HepG2 (cell line): ENCODE measurements around the gene UTP25. TPM values are rescaled to one million over a fixed set of nuclear protein-coding genes. Genes with fewer than 3 reads are reported as not detected.

Experiments used
- AGO1 ChIP-seq: fragments of 200-400 bp; formaldehyde crosslinking; IDR thresholded peaks from 2 replicates; pipeline ENCODE4 v1.6.1; 2017; ENCODE audit warnings: mild to moderate bottlenecking, low read depth, low read length, moderate library complexity; ENCODE audit not compliant: poor library complexity, severe bottlenecking
- BRD4 ChIP-seq: sonication (generic); formaldehyde crosslinking; IDR thresholded peaks from 2 replicates; pipeline ENCODE4 v1.4.0; 2020; ENCODE audit warnings: missing genetic modification reagents
- CAMTA2 ChIP-seq: sonication (generic); formaldehyde crosslinking; IDR thresholded peaks from 2 replicates; pipeline ENCODE4 v1.4.0; 2020; ENCODE audit warnings: mild to moderate bottlenecking, missing genetic modification reagents, borderline replicate concordance
- KDM5B ChIP-seq: sonication (generic); formaldehyde crosslinking; IDR thresholded peaks from 2 replicates; pipeline ENCODE4 v1.4.0; 2020; ENCODE audit warnings: missing genetic modification reagents, mild to moderate bottlenecking, borderline replicate concordance
- NCOR1 ChIP-seq: fragments of 200-600 bp; sonication (generic); IDR thresholded peaks from 2 replicates; pipeline ENCODE4 v1.7.0; 2017; ENCODE audit warnings: antibody characterized with exemption, low read length, borderline replicate concordance
- REL ChIP-seq: sonication (generic); formaldehyde crosslinking; conservative IDR thresholded peaks from 2 replicates; pipeline ENCODE4 v1.8.0; 2022; ENCODE audit warnings: mild to moderate bottlenecking, missing genetic modification reagents, moderate library complexity
- ZNF382 ChIP-seq: sonication (generic); formaldehyde crosslinking; IDR thresholded peaks from 2 replicates; pipeline ENCODE4 v1.5.0; 2020; ENCODE audit warnings: missing genetic modification reagents, mild to moderate bottlenecking, borderline replicate concordance
- ZNF446 ChIP-seq: sonication (generic); formaldehyde crosslinking; IDR thresholded peaks from 2 replicates; pipeline ENCODE4 v1.5.0; 2020; ENCODE audit warnings: mild to moderate bottlenecking, missing genetic modification reagents
- ZNF672 ChIP-seq: sonication (generic); formaldehyde crosslinking; IDR thresholded peaks from 2 replicates; pipeline ENCODE4 v1.8.1; 2022; ENCODE audit warnings: missing genetic modification reagents
- ZNF761 ChIP-seq: sonication (generic); formaldehyde crosslinking; conservative IDR thresholded peaks from 2 replicates; pipeline ENCODE4 v1.4.0; 2020; ENCODE audit warnings: mild to moderate bottlenecking, missing genetic modification reagents
- ZNF768 ChIP-seq: sonication (generic); formaldehyde crosslinking; IDR thresholded peaks from 2 replicates; pipeline ENCODE4 v1.4.0; 2020; ENCODE audit warnings: missing genetic modification reagents
- ZSCAN31 ChIP-seq: sonication (generic); formaldehyde crosslinking; IDR thresholded peaks from 2 replicates; pipeline ENCODE4 v1.5.0; 2020; ENCODE audit warnings: low read depth, mild to moderate bottlenecking, missing genetic modification reagents
- polyA plus RNA-seq, 8 experiments: library from polyadenylated mRNA; depleted of rRNA in 3 of 8; stranded (reverse) in 7 of 8; unstranded in 1 of 8; fragments of >200 nt; fragmentation: Illumina TruSeq in 4 of 8; extraction: Trizol in 4 of 8; gene quantifications; 2 replicates each; pipeline versions ENCODE4 v1.2.1 to v1.2.3, GENCODE V29; 2011 to 2016; ENCODE audit warnings: low read depth in 4 of 8, missing spikeins in 1 of 8, mixed read lengths in 1 of 8; ENCODE audit not compliant: insufficient read depth in 1 of 8
- total RNA-seq, 5 experiments: library from RNA; depleted of rRNA; stranded (reverse); fragments of >200 nt; fragmentation: Illumina TruSeq; extraction: Trizol; gene quantifications; 2 replicates each; pipeline ENCODE4 v1.2.3, GENCODE V29; 2016; ENCODE audit warnings: low read depth in 1 of 5
- TF ChIP-seq, protein P1 (sequence below): sonication (generic); formaldehyde crosslinking; IDR thresholded peaks from 2 replicates; pipeline ENCODE4 v1.8.1; 2023; ENCODE audit warnings: missing genetic modification reagents, mild to moderate bottlenecking, borderline replicate concordance
- TF ChIP-seq, protein P2 (sequence below), 2 experiments: sonication (generic) in 1 of 2; formaldehyde crosslinking in 1 of 2; IDR thresholded peaks; 2 replicates each; pipeline versions ENCODE4 v1.4.0 to v1.6.1; 2018 to 2020; ENCODE audit warnings: missing genetic modification reagents in 2 of 2, borderline replicate concordance in 1 of 2, low read depth in 1 of 2, mild to moderate bottlenecking in 1 of 2, missing biosample characterization in 1 of 2
- TF ChIP-seq, protein P3 (sequence below): sonication (generic); formaldehyde crosslinking; IDR thresholded peaks from 2 replicates; pipeline ENCODE4 v1.8.0; 2022; ENCODE audit warnings: mild to moderate bottlenecking, missing genetic modification reagents
- TF ChIP-seq, protein P4 (sequence below): sonication (generic); formaldehyde crosslinking; IDR thresholded peaks from 2 replicates; pipeline ENCODE4 v1.4.0; 2020; ENCODE audit warnings: missing genetic modification reagents
- TF ChIP-seq, protein P5 (sequence below): sonication (generic); formaldehyde crosslinking; IDR thresholded peaks from 2 replicates; pipeline ENCODE4 v1.4.0; 2020; ENCODE audit warnings: mild to moderate bottlenecking, missing genetic modification reagents

The UTP25 gene
- total and polyA plus RNA-seq, 2 of the 13 experiments (the other 11 are each of a cell fraction or from before 2014, with no cell fraction given), result 4.8 to 5.7 TPM

DNA sequence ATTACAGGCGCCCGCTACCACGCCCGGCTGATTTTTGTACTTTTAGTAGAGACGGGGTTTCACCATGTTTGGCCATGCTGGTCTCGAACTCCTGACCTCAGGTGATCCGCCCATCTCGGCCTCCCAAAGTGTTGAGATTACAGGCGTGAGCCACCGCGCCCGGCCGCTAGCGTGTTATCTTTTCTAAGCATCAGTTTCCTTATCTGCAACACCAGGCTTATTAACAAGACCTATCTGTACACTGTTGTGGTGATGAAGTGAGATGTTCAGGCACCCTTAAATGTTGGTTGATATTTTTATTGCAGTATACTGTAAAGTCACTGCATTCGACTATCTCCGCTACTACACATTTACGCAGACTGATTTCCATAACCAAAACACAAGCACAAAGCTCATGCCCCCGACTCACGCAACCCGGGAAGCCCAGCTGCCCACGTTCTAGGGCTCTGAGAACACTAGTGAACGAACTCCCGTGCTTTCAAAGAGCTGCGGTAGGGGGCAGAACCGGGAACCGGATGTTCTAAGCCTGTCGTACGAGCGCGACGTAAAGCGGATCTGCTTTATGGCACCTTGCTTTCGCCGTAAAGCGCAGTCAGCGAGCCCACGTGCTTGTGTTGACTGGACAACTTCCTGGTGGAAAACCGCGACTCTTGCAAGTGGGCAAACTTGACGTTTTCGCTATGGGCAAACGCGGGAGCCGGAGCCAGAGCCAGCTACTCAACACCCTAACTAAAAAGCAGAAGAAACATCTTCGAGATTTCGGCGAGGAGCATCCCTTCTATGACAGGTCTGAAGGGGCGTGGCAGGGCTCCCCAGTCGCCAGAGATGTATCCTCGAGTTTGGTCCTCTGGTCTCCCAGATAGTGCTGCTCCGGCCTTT lies at the start of gene UTP25 (continued):
- TF ChIP-seq ZSCAN31 (CRISPR knock-in tag), result peak; percentile 86
- no peak for TF ChIP-seq ZNF446
- no peak for TF ChIP-seq ZNF768
- TF ChIP-seq, protein P1, sequence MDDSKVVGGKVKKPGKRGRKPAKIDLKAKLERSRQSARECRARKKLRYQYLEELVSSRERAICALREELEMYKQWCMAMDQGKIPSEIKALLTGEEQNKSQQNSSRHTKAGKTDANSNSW (CRISPR knock-in tag), result no peak
- no peak for TF ChIP-seq NCOR1
- no peak for TF ChIP-seq AGO1
- no peak for TF ChIP-seq ZNF672
- TF ChIP-seq, protein P2, sequence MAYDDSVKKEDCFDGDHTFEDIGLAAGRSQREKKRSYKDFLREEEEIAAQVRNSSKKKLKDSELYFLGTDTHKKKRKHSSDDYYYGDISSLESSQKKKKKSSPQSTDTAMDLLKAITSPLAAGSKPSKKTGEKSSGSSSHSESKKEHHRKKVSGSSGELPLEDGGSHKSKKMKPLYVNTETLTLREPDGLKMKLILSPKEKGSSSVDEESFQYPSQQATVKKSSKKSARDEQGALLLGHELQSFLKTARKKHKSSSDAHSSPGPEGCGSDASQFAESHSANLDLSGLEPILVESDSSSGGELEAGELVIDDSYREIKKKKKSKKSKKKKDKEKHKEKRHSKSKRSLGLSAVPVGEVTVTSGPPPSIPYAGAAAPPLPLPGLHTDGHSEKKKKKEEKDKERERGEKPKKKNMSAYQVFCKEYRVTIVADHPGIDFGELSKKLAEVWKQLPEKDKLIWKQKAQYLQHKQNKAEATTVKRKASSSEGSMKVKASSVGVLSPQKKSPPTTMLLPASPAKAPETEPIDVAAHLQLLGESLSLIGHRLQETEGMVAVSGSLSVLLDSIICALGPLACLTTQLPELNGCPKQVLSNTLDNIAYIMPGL (CRISPR knock-in tag; IDR thresholded peaks at IDR 0.05; ENCODE audit: borderline replicate concordance in 1 of 2, low read depth in 1 of 2), result peak; percentile 67 to 71; a peak in 2 of 4 replicates
- TF ChIP-seq KDM5B (CRISPR knock-in tag), result peak; percentile 81; the same call in 1 of the 2 replicates
- TF ChIP-seq CAMTA2 (CRISPR knock-in tag), result no peak
- TF ChIP-seq, protein P3, sequence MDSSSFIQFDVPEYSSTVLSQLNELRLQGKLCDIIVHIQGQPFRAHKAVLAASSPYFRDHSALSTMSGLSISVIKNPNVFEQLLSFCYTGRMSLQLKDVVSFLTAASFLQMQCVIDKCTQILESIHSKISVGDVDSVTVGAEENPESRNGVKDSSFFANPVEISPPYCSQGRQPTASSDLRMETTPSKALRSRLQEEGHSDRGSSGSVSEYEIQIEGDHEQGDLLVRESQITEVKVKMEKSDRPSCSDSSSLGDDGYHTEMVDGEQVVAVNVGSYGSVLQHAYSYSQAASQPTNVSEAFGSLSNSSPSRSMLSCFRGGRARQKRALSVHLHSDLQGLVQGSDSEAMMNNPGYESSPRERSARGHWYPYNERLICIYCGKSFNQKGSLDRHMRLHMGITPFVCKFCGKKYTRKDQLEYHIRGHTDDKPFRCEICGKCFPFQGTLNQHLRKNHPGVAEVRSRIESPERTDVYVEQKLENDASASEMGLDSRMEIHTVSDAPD (CRISPR knock-in tag), result no peak
- TF ChIP-seq, protein P4, sequence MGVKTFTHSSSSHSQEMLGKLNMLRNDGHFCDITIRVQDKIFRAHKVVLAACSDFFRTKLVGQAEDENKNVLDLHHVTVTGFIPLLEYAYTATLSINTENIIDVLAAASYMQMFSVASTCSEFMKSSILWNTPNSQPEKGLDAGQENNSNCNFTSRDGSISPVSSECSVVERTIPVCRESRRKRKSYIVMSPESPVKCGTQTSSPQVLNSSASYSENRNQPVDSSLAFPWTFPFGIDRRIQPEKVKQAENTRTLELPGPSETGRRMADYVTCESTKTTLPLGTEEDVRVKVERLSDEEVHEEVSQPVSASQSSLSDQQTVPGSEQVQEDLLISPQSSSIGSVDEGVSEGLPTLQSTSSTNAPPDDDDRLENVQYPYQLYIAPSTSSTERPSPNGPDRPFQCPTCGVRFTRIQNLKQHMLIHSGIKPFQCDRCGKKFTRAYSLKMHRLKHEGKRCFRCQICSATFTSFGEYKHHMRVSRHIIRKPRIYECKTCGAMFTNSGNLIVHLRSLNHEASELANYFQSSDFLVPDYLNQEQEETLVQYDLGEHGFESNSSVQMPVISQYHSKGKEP, result no peak
- TF ChIP-seq, protein P5, sequence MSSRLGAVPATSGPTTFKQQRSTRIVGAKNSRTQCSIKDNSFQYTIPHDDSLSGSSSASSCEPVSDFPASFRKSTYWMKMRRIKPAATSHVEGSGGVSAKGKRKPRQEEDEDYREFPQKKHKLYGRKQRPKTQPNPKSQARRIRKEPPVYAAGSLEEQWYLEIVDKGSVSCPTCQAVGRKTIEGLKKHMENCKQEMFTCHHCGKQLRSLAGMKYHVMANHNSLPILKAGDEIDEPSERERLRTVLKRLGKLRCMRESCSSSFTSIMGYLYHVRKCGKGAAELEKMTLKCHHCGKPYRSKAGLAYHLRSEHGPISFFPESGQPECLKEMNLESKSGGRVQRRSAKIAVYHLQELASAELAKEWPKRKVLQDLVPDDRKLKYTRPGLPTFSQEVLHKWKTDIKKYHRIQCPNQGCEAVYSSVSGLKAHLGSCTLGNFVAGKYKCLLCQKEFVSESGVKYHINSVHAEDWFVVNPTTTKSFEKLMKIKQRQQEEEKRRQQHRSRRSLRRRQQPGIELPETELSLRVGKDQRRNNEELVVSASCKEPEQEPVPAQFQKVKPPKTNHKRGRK, result no peak
- no peak for TF ChIP-seq ZNF382 (CRISPR knock-in tag)
- TF ChIP-seq REL, result 0 out of 2 replicates have a peak, but pooled peaks have one; percentile 57
- TF ChIP-seq BRD4, result no peak
- no peak for TF ChIP-seq ZNF761 (CRISPR knock-in tag)
